Amniotic epithelial cell (primary cell): ENCODE data around the gene TMEM238L.
"Not testable (repeated sequence)": the region's sequence is repeated elsewhere in the genome, so short reads cannot be mapped to it uniquely, and the experiment has no call there.

Experiments
- DNase-seq: peaks from one replicate; pipeline ENCODE4 v3.0.0-alpha.2; 2010; ENCODE audit warnings: low read depth

TMEM238L gene

GRCh38 chr17:10803830-10804475 lies at the start of gene TMEM238L:
TMEM238L (minus strand) TSS chr17:10804099; CDS start chr17:10803963, 136 bp downstream.
- DNase-seq: no peak

DNA sequence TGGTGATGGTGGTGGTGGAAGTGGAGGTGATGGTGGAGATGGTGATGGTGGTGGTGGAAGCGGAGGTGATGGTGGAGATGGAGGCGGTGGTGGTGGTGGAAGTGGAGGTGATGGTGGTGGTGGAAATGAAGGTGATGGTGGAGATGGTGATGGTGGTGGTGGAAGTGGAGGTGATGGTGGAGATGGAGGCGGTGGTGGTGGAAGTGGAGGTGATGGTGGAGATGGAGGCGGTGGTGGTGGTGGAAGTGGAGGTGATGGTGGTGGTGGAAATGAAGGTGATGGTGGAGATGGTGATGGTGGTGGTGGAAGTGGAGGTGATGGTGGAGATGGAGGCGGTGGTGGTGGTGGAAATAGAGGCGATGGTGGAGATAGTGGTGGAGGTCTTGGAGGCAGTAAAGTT lies 42.7 kb upstream of the TMEM238L start:
- DNase-seq: not testable (repeated sequence)

DNA sequence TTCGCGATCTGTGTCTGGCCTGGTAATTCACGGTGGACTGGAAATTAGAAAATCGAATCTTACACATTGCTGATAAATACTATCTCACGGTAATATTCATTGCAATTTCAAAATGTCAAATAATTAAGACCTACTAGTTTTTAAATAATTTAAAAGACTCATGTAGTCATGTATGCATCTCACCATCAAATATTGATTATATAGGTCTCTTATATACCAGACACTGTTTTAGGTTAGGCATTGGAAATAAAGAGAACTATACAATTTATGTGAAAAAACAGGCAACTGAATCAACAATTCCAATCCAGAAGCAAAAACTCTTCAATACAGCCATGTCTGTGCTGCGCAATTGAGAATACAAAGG lies 41.5 kb upstream of the TMEM238L start:
- DNase-seq: no peak

DNA sequence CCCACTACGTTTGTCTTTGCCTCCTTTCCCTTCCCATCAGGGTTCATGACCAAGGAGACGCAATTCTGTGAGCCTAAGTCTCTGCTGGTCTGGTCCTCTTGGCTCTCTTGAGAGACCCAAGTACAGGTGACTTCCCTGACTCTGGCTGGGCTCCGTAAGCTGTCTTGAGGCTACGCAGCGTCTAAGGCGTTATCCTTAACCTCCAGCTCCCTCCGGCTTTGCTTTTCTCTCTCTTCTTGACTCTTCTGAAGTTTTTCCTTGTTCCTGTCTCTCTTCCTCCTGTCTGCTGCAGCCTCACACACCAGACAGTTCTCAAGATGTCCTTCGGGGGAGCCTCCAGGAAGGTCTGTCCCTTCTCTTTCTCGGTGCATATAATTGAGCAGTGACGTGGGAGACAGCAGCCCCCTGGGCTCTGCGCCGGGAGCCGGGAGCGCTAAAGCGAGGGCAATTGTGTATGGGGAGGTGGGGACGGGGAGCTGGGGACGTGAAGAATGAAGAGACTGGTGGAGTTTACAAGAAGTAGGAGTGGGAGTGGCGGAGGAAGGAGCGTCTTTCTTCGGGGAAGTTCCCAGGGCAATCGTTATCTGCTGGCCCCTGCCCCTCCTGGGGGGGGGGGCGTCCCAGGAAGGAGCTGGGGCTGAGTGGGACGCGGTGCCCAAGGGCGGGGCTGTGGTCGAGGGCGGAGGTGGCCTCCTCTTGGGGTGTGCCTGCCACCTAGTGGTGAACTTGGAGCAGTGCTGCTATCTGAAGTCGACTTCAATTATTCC lies 40.9 kb upstream of the TMEM238L start:
- DNase-seq: peak; percentile 41

DNA sequence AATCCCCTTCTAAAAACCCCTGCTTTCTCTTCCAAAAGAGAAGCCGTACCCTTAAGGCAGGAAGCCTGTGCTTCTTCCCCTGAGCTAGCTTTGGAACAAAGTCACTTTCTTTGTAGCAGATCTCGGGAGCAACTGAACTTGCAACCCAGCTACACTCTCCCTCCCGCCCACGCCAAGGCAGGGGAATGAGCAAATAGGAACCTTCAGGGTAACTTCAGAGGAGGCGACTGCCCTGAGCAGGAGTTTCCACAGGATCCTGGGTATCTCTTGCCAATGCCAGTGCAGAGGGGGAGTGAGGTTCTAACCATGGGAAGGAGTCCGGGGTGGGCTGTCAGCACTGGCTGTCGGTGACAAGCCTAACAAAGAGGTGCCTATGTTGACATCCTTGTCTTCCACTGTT lies 39.9 kb upstream of the TMEM238L start:
- peak; percentile 1 for DNase-seq

DNA sequence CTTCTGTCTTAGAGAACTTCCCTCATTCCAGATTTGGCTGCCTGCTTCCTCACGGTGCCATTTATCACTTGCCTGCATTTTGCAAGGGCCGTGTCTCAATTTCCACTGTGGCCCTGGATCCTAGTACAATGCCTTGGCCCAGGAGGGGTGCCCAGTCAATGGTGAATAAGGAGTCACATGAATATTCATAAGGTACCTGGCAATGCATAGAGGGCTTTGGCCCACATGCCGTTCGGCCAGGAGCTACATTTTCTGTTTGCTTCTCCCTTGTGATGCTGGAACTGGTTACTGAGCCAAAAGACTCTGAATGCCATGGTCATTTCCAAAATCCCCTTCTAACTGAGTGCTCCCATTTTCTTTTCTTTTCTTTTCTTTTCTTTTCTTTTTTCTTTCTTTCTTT lies 38.8 kb upstream of the TMEM238L start:
- no peak for DNase-seq

DNA sequence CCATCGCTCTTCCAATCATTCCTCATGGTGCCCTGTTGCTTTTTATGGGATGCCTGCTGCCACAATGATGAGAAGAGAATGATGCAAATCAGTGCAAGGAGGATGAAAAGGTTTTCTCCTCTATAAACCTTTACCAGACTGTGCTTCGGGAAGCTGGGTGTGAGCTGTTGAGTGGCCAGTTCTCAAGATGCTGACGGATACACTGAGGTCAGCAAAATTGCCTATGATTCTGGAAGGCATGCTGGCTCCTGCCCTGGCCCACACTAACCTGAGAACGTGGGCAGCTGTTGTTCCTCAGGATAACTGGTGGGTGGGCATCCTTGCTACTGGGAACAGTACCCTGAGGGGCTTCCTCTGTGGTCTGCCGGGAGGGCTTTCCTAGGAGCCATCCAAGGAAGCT lies 34.8 kb upstream of the TMEM238L start:
- no peak for DNase-seq

GRCh38 chr17:10837921-10838320 lies 34.0 kb upstream of the TMEM238L start, which contains the start of gene PIRT:
PIRT (minus strand) TSS chr17:10838087; CDS start chr17:10825645, 12,442 bp downstream.
- DNase-seq: no peak

GRCh38 chr17:10836966-10837590 lies 33.2 kb upstream of the TMEM238L start:
- DNase-seq: no peak

GRCh38 chr17:10836145-10836544 lies 32.2 kb upstream of the TMEM238L start:
- DNase-seq: no peak

- no peak for DNase-seq
These were observed 27.8 kb upstream of the TMEM238L start for GRCh38 chr17:10831696-10832095.

GRCh38 chr17:10827898-10828552 lies 24.1 kb upstream of the TMEM238L start:
- no peak for DNase-seq

GRCh38 chr17:10824874-10825273 lies 21.0 kb upstream of the TMEM238L start:
- DNase-seq: no peak

DNA sequence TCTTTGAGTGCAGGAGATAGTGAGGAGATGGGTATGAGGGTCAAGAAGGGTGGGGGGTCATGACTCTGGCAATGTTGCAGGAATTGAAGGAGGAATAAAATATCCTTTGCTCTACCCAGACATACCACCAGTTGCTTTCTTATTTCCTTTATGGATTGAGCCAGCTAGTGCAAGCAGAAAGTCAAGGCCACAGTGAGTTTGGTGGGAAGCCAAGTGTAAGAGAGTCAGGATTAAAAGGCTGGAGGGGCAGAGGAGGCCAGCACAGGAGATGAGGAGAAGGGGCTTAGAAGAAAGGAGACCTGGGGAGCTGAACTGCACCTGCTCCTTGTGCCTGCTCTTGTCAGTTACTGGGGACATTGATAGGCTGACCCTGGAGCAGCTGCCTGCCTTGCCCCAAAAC lies 17.9 kb upstream of the TMEM238L start:
- DNase-seq: no peak

GRCh38 chr17:10821054-10821453 lies 17.2 kb upstream of the TMEM238L start:
- DNase-seq: no peak

DNA sequence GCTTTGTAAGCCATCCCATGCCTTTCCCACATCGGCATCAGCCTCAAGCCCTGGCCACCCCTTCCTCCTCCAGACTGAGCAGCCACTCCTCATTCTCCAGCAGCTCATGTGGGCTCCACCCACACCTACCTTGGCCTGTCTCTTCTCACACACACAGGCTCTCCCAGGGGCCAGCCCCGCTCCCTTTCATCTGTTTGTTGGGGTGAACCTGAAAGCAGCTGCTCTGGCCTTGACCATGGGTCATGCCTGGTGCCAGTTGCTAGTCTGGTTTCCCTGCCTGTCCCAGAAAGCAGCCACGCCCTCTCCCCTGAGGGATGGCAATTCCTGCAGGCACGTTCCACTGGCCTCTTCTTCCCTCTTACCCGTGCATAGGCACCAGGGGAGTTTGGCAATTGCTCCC lies 11.4 kb upstream of the TMEM238L start:
- DNase-seq: no peak

GRCh38 chr17:10814075-10814474 lies 10.2 kb upstream of the TMEM238L start:
- DNase-seq: no peak

DNA sequence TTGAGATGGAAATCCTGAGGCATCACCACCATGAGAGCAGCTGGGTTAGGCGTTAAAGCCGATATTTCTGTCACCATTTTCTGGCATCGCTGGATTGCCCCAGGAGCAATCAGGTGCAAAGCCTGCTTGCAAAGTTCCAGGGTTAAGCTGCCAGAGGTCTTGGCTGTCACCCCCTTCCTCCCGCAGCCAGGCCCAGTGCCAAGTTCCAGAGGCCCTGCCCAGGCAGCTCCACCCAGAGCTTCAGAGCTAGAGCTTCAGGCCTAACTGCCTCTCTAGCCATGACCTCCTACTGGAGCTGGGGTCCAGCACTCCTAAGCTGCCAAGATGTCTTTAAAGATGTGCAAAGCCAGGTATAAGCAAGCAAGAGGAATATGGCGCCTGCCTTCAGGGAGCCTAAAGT lies 8.8 kb upstream of the TMEM238L start:
- DNase-seq: no peak

DNA sequence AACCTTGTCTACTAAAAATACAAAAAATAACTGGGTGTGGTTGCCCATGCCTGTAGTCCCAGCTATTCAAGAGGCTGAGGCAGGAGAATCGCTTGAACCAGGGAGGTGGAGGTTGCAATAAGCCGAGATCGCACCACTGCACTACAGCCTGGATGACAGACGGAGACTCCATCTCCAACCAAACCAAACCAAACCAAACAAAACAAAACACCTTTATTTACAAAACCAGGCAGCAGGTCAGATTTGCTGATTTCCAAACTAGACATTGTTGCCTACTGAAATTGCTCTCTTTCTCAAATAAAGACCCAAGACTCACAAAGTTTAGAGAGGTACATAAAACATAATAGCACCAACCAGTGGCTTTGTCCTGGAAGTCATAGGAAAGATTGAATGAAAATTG lies 5.7 kb upstream of the TMEM238L start:
- no peak for DNase-seq

DNA sequence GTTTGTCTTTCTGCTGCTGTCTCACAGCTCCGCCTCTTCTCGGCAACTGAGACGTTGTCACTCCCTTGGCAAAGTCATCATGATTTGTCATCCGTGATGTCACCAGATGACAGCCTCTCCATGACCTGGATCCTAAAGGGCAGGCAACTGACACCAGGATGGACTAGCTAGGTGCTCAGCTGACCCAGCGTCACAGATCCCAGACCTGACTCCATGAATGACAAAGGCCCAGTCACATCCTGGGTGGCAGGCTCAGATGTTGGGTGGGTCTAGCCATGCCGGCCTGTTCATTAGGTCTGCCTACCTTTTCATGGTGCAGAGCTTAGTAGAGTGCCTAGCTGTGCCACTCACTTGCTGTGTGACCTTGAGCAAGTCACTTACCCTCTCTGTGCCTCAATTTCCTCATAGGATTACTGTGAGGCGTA lies 3.8 kb upstream of the TMEM238L start:
- no peak for DNase-seq

DNA sequence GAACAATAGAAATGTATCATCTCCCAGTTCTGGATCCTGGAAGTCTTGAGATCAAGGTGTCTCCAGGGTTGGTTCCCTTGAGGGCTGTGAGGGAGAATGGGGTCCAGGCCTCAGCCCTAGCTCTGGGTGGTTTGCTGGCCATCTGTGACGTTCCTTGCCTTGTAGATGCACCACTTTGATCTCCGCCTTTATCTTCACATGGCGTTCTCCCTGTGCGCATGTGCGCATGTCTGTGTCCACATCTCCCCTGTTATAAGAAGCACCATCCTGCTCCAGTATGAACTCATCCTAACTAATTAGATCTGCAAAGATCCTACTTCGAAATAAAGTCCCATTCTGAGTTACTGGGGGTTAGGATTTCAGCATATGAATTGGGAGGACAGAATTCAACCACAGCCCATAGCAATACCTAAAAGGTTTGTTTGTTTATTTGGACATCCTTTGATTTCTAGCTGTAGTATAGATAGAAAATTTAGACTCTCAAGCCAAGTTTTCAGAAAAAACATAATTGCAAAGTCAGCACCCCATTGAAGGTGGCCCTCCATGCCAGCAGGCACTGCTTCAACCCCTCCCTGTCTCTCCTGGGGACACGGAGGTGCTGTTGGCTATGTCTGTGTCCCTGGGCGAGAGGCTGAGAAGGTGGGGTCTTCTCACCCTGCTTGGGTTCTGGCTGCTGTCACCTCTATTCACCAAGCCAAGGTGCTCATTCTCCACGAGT lies 2.8 kb upstream of the TMEM238L start:
- no peak for DNase-seq

DNA sequence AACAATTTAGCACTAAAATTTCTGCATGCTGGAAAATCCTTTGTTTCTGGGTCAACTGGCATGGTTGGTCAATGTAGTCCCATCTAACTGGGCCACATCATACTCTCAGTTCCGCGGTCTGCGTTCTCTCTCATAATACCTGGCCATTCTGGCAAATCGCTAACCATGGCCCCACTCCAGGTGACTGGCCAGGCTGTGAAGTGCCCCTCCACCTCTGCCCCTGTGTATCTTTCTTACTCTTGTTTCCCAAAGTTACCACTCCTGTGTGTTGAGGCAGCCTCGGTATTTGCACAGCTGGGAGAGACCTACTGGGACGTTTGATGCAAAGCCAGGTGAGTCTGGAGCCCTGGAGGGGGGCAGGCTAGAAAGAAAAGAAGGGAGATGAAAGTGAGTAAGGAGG lies 2.0 kb upstream of the TMEM238L start:
- DNase-seq: no peak
